ENCODE data around the gene ECT2L.

- no peak for TF ChIP-seq POLR2A (IDR thresholded peaks at IDR 0.05; ENCODE audit: low read depth)
- TF ChIP-seq, protein P1, sequence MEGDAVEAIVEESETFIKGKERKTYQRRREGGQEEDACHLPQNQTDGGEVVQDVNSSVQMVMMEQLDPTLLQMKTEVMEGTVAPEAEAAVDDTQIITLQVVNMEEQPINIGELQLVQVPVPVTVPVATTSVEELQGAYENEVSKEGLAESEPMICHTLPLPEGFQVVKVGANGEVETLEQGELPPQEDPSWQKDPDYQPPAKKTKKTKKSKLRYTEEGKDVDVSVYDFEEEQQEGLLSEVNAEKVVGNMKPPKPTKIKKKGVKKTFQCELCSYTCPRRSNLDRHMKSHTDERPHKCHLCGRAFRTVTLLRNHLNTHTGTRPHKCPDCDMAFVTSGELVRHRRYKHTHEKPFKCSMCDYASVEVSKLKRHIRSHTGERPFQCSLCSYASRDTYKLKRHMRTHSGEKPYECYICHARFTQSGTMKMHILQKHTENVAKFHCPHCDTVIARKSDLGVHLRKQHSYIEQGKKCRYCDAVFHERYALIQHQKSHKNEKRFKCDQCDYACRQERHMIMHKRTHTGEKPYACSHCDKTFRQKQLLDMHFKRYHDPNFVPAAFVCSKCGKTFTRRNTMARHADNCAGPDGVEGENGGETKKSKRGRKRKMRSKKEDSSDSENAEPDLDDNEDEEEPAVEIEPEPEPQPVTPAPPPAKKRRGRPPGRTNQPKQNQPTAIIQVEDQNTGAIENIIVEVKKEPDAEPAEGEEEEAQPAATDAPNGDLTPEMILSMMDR (IDR thresholded peaks at IDR 0.05) = no peak
Observed at GRCh38 chr6:138953451-138953850, 157.6 kb downstream of the ECT2L start.

Data from esophagus muscularis mucosa (tissue), 3 donors.